H1 (cell line): ENCODE results near the gene MPIG6B. TPM values are rescaled to one million over a fixed set of nuclear protein-coding genes. Genes with fewer than 3 reads are reported as not detected.

ENCODE experiments used
- CTCF ChIA-PET: fragments of 300-600 bp; sonication (Branson Sonifier 250); formaldehyde crosslinking; loops from one replicate; lab custom pipeline; 2021; ENCODE audit not compliant: partially characterized antibody; lab: Charles Lee
- POLR2A ChIA-PET: fragments of 300-600 bp; sonication (Branson Sonifier 250); formaldehyde crosslinking; loops from one replicate; lab custom pipeline; 2021; ENCODE audit warnings: inconsistent platforms; ENCODE audit not compliant: partially characterized antibody; lab: Charles Lee
- DNase-seq, 2 experiments: peaks; one replicate each; pipeline versions ENCODE4 v3.0.0 to v3.0.0-alpha.2; 2010 to 2022; ENCODE audit warnings: low spot score in 2 of 2, low read depth in 1 of 2, mixed read lengths in 1 of 2
- FAIRE-seq: peaks from 2 replicates; lab custom pipeline; 2011; peaks lifted over from hg19 to GRCh38; lab: Jason Lieb, UNC
- H2AFZ ChIP-seq: 2 replicates; pipeline ENCODE4 v1.8.1; 2012; ENCODE audit warnings: low read length, inconsistent platforms
- H2AK5ac ChIP-seq: 2 replicates; pipeline ENCODE4 v1.6.1; 2013; ENCODE audit warnings: low read depth, low read length
- H2BK120ac ChIP-seq: replicated peaks from 2 replicates; pipeline ENCODE3; 2013; ENCODE audit warnings: low read depth, low read length, inconsistent platforms
- H2BK12ac ChIP-seq: 2 replicates; pipeline ENCODE4 v1.6.1; 2013; ENCODE audit warnings: low read depth, low read length
- H2BK15ac ChIP-seq: 2 replicates; pipeline ENCODE4 v1.6.1; 2013; ENCODE audit warnings: low read length
- H2BK20ac ChIP-seq: 2 replicates; pipeline ENCODE4 v1.6.1; 2013; ENCODE audit warnings: low read length
- H2BK5ac ChIP-seq: 2 replicates; pipeline ENCODE4 v1.6.1; 2013; ENCODE audit warnings: low read depth, low read length
- H3K14ac ChIP-seq: 2 replicates; pipeline ENCODE4 v1.6.1; 2013; ENCODE audit warnings: inconsistent platforms; ENCODE audit not compliant: insufficient read length
- H3K18ac ChIP-seq: 2 replicates; pipeline ENCODE4 v1.6.1; 2013; ENCODE audit warnings: low read length; ENCODE audit errors: extremely low read depth
- H3K23ac ChIP-seq: 2 replicates; pipeline ENCODE4 v1.6.1; 2013; ENCODE audit warnings: inconsistent platforms; ENCODE audit not compliant: insufficient read length
- H3K23me2 ChIP-seq: 2 replicates; pipeline ENCODE4 v1.6.1; 2013; ENCODE audit warnings: low read depth, low read length
- H3K27ac ChIP-seq: 2 replicates; pipeline ENCODE4 v1.6.1; 2011; ENCODE audit warnings: low read depth, low read length, inconsistent platforms
- H3K27me3 ChIP-seq, 4 experiments: replicated peaks in 1 of 4; 1 replicate in 1 of 4; 2 replicates in 3 of 4; pipeline versions ENCODE4 v1.6.1 to v1.8.1; 2011 to 2013; ENCODE audit warnings: low read length in 3 of 4, mild to moderate bottlenecking in 3 of 4, inconsistent platforms in 2 of 4, mixed read lengths in 2 of 4, moderate library complexity in 1 of 4; ENCODE audit not compliant: control insufficient read depth in 3 of 4, insufficient read depth in 3 of 4; ENCODE audit errors: extremely low read depth in 1 of 4
- H3K36me3 ChIP-seq, 4 experiments: 2 replicates each; pipeline versions ENCODE4 v1.6.1 to v1.8.1; 2011 to 2013; ENCODE audit warnings: mild to moderate bottlenecking in 4 of 4, low read length in 3 of 4, moderate library complexity in 2 of 4, control low read depth in 1 of 4, inconsistent platforms in 1 of 4; ENCODE audit not compliant: insufficient read depth in 4 of 4, control insufficient read depth in 2 of 4
- H3K4ac ChIP-seq: replicated peaks from 2 replicates; pipeline ENCODE3; 2013; ENCODE audit warnings: low read length, low read depth, mixed read lengths, inconsistent platforms; ENCODE audit not compliant: insufficient read length
- H3K4me1 ChIP-seq, 4 experiments: replicated peaks in 1 of 4; 1 replicate in 1 of 4; 2 replicates in 3 of 4; pipeline versions ENCODE4 v1.6.1 to v1.8.1; 2011 to 2013; ENCODE audit warnings: low read length in 3 of 4, inconsistent platforms in 2 of 4, mixed read lengths in 1 of 4; ENCODE audit not compliant: insufficient read depth in 4 of 4, control insufficient read depth in 3 of 4
- H3K4me2 ChIP-seq, 2 experiments: 2 replicates each; pipeline versions ENCODE4 v1.6.1 to v1.8.1; 2011 to 2013; ENCODE audit warnings: low read depth in 2 of 2, low read length in 2 of 2, control low read depth in 1 of 2, inconsistent platforms in 1 of 2, mild to moderate bottlenecking in 1 of 2; ENCODE audit not compliant: insufficient read depth in 1 of 2
- H3K4me3 ChIP-seq, 4 experiments: fragments of 200-600, 300-600 bp in 1 of 4; sonication (generic), shearing (Covaris generic), sonication (Bioruptor Twin) in 1 of 4; 2 replicates each; pipeline versions ENCODE4 v1.5.1 to v1.8.1; 2011 to 2016; ENCODE audit warnings: low read length in 4 of 4, low read depth in 3 of 4, control low read depth in 2 of 4, inconsistent platforms in 2 of 4, mild to moderate bottlenecking in 2 of 4, mixed read lengths in 1 of 4, moderate library complexity in 1 of 4; ENCODE audit not compliant: insufficient read depth in 2 of 4; ENCODE audit errors: extremely low read depth in 1 of 4
- H3K56ac ChIP-seq: replicated peaks from 2 replicates; pipeline ENCODE3; 2013; ENCODE audit warnings: low read depth, mild to moderate bottlenecking, mixed read lengths, low read length, inconsistent platforms; ENCODE audit not compliant: insufficient read length
- H3K79me1 ChIP-seq: 2 replicates; pipeline ENCODE4 v1.6.1; 2013; ENCODE audit warnings: low read depth, low read length, control low read depth
- H3K79me2 ChIP-seq, 2 experiments: 2 replicates each; pipeline versions ENCODE4 v1.6.1 to v1.8.1; 2012 to 2013; ENCODE audit warnings: low read length in 2 of 2, mild to moderate bottlenecking in 2 of 2, inconsistent platforms in 1 of 2; ENCODE audit not compliant: insufficient read depth in 2 of 2, control insufficient read depth in 1 of 2
- H3K9ac ChIP-seq, 4 experiments: replicated peaks in 1 of 4; 1 replicate in 1 of 4; 2 replicates in 3 of 4; pipeline versions ENCODE4 v1.6.1 to v1.8.1; 2011 to 2013; ENCODE audit warnings: low read depth in 3 of 4, low read length in 3 of 4, control low read depth in 2 of 4, mild to moderate bottlenecking in 2 of 4, moderate library complexity in 2 of 4, inconsistent platforms in 1 of 4; ENCODE audit errors: extremely low read depth in 1 of 4
- H3K9me3 ChIP-seq, 2 experiments: 2 replicates each; pipeline versions ENCODE4 v1.6.1 to v1.8.1; 2012 to 2013; ENCODE audit warnings: mild to moderate bottlenecking in 2 of 2, moderate library complexity in 2 of 2, control low read depth in 1 of 2, inconsistent platforms in 1 of 2, low read depth in 1 of 2, low read length in 1 of 2, mixed read lengths in 1 of 2; ENCODE audit not compliant: insufficient read depth in 2 of 2
- H4K20me1 ChIP-seq, 2 experiments: replicated peaks in 1 of 2; 2 replicates each; pipeline versions ENCODE3 to v1.8.1; 2011 to 2013; ENCODE audit warnings: inconsistent platforms in 2 of 2, low read length in 2 of 2, mild to moderate bottlenecking in 1 of 2; ENCODE audit not compliant: insufficient read depth in 2 of 2, control insufficient read depth in 1 of 2
- H4K5ac ChIP-seq: 2 replicates; pipeline ENCODE4 v1.6.1; 2013; ENCODE audit warnings: low read length, low read depth, mixed read lengths, inconsistent platforms; ENCODE audit not compliant: insufficient read length
- H4K8ac ChIP-seq: 2 replicates; pipeline ENCODE4 v1.8.0; 2013; ENCODE audit warnings: mild to moderate bottlenecking, moderate library complexity, low read length, inconsistent platforms; ENCODE audit not compliant: insufficient read depth; ENCODE audit errors: extremely low read depth
- H4K91ac ChIP-seq: replicated peaks from 2 replicates; pipeline ENCODE3; 2013; ENCODE audit warnings: low read length, mixed read lengths, inconsistent platforms; ENCODE audit not compliant: insufficient read length
- ASH2L ChIP-seq: fragments of 200-600, 300-600 bp; sonication (generic); IDR thresholded peaks from one replicate; pipeline ENCODE4 v1.7.1; 2017; ENCODE audit warnings: low read length
- CTBP2 ChIP-seq: IDR thresholded peaks from 2 replicates; pipeline ENCODE4 v1.7.0; 2011; ENCODE audit warnings: borderline replicate concordance, mild to moderate bottlenecking, moderate library complexity, mixed read lengths, low read length; ENCODE audit not compliant: insufficient read depth, insufficient read length
- EZH2 ChIP-seq: fragments of 200-600 bp; sonication (generic); IDR thresholded peaks from 2 replicates; pipeline ENCODE4 v1.7.1; 2012; ENCODE audit warnings: low read depth, mild to moderate bottlenecking, moderate library complexity, low read length, inconsistent platforms; ENCODE audit not compliant: severe bottlenecking
- GABPA ChIP-seq: IDR thresholded peaks from 2 replicates; pipeline ENCODE4 v1.6.1; 2011; ENCODE audit warnings: mild to moderate bottlenecking, low read length, moderate library complexity, borderline replicate concordance; ENCODE audit not compliant: insufficient read depth
- GTF2F1 ChIP-seq: IDR thresholded peaks from 2 replicates; pipeline ENCODE4 v1.6.1; 2012; ENCODE audit warnings: low read depth, low read length, improper control_type of control experiment, borderline replicate concordance
- HDAC6 ChIP-seq: IDR thresholded peaks from one replicate; pipeline ENCODE4 v1.7.1; 2012; ENCODE audit warnings: low read depth, mild to moderate bottlenecking, inconsistent platforms, low read length, moderate library complexity
- NRF1 ChIP-seq: IDR thresholded peaks from 2 replicates; pipeline ENCODE4 v1.6.1; 2011; ENCODE audit warnings: mild to moderate bottlenecking, low read depth, low read length, improper control_type of control experiment
- POLR2A ChIP-seq, 2 experiments: IDR thresholded peaks; 1 replicate in 1 of 2; 2 replicates in 1 of 2; pipeline ENCODE4 v1.6.1; 2011; ENCODE audit warnings: low read depth in 2 of 2, low read length in 2 of 2, mild to moderate bottlenecking in 2 of 2; ENCODE audit errors: control extremely low read depth in 1 of 2
- RFX5 ChIP-seq: IDR thresholded peaks from 2 replicates; pipeline ENCODE4 v1.6.1; 2011; ENCODE audit warnings: low read depth, low read length, improper control_type of control experiment, borderline replicate concordance
- WGBS, 2 experiments: shearing (Covaris generic) in 1 of 2; methylation state at CpG; one replicate each; pipeline versions ENCODE4 v1.1.6 to v1.1.7; 2013 to 2015; ENCODE audit warnings: low lambda C conversion rate in 2 of 2, mixed read lengths in 2 of 2, inconsistent platforms in 1 of 2, low coverage in 1 of 2, missing lambda C conversion rate in 1 of 2; ENCODE audit not compliant: insufficient replicate concordance in 2 of 2, insufficient coverage in 1 of 2, insufficient read length in 1 of 2; ENCODE audit errors: extremely low coverage in 1 of 2, missing lambda C conversion rate in 1 of 2; 5-methylcytosine and 5-hydroxymethylcytosine counted together
- polyA plus RNA-seq, 7 experiments: library from polyadenylated mRNA; depleted of rRNA in 3 of 7; stranded (reverse) in 5 of 7; unstranded in 2 of 7; fragments of >200 nt in 5 of 7; fragments of 200-250 nt in 2 of 7; gene quantifications; 1 replicate in 5 of 7; 2 replicates in 1 of 7; 4 replicates in 1 of 7; pipeline versions ENCODE4 v1.2.1 to v1.2.3, GENCODE V29; 2011 to 2013; ENCODE audit warnings: missing spikeins in 2 of 7, mixed read lengths in 2 of 7
- total RNA-seq: library from RNA; stranded (reverse); fragmentation: NEBNext Ultra II Directional; extraction: Animal tissue kit (Norgen Biotek cat#: 25700); gene quantifications from 2 replicates; pipeline ENCODE4 v1.2.1, GENCODE V29; 2021
- TF ChIP-seq, protein P1 (sequence below): IDR thresholded peaks from 2 replicates; pipeline ENCODE4 v1.6.1; 2012; ENCODE audit warnings: low read length, inconsistent platforms

Gene MPIG6B
- total and polyA plus RNA-seq, 2 of the 8 experiments (the other 6 are each of a cell fraction or from before 2014, with no cell fraction given): 0.18 TPM; not detected in 1

- Histone ChIP-seq H2AK5ac (no peak overlapping the region), H3K79me1 (no peaks in the 10 kb centered on the region), H3K27ac (no peak overlapping the region), H3K4me1 (peaks cover 0 to 5% (median 4%) of the 10 kb centered on the region in 4 experiments; a peak in 5 of 7 replicates), H2BK15ac (no peak overlapping the region), H3K23ac (no peak overlapping the region), H4K8ac (peak overlapping the region; percentile 14), H2BK12ac (no peak overlapping the region), H3K18ac (no peak overlapping the region), H3K9me3 (no peaks in the 10 kb centered on the region), H3K4me2 (peak overlapping the region in 1 of 2 experiments; percentile 28; a peak in 1 of 4 replicates), H2BK20ac (no peak overlapping the region), H3K4me3 (no peak overlapping the region), H3K23me2 (peaks cover under 1% of the 10 kb centered on the region; the same call in 1 of the 2 replicates), H3K4ac (no peak overlapping the region), H2BK5ac (no peak overlapping the region), H3K9ac (no peak overlapping the region), H3K79me2 (no peaks in the 10 kb centered on the region), H3K14ac (no peak overlapping the region), H4K20me1 (no peaks in the 10 kb centered on the region), H3K56ac (no peak overlapping the region), H2AFZ (no peak overlapping the region), H3K27me3 (no peaks in the 10 kb centered on the region; a peak in 1 of 7 replicates), H4K91ac (no peak overlapping the region), H2BK120ac (no peak overlapping the region), H3K36me3 (peaks cover 3 to 25% (median 17%) of the 10 kb centered on the region in 4 experiments; a peak in 5 of 8 replicates), H4K5ac (no peak overlapping the region)
- no peak for DNase-seq
- FAIRE-seq: no peak
- 91% methylated on average over 14 of the region's 14 CpGs; no CpG with 5 or more reads in 1 of the 2 experiments for WGBS, 2 experiments
- POLR2A ChIA-PET: interaction anchor here (0.8 to 6.6 kb wide), 4 partner anchors 24 to 140 kb away, joined by 3 to 33 read pairs (median 4); partner anchors contain the start of genes BAG6 and HSPA1B
- CTCF ChIA-PET: interaction anchor here (0.8 to 5.8 kb wide), 12 partner anchors 11 to 181 kb away, joined by 3 to 26 read pairs (median 4); partner anchors contain the start of genes CSNK2B, DDAH2, GPANK1 and LSM2
- TF ChIP-seq HDAC6: no peak
- TF ChIP-seq CTBP2: no peak
- TF ChIP-seq ASH2L: no peak
- TF ChIP-seq, protein P1, sequence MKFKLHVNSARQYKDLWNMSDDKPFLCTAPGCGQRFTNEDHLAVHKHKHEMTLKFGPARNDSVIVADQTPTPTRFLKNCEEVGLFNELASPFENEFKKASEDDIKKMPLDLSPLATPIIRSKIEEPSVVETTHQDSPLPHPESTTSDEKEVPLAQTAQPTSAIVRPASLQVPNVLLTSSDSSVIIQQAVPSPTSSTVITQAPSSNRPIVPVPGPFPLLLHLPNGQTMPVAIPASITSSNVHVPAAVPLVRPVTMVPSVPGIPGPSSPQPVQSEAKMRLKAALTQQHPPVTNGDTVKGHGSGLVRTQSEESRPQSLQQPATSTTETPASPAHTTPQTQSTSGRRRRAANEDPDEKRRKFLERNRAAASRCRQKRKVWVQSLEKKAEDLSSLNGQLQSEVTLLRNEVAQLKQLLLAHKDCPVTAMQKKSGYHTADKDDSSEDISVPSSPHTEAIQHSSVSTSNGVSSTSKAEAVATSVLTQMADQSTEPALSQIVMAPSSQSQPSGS: no peak
- TF ChIP-seq NRF1: no peak
- no peak for TF ChIP-seq GABPA
- no peak for TF ChIP-seq EZH2
- no peak for TF ChIP-seq POLR2A (IDR thresholded peaks at IDR 0.05; ENCODE audit: control extremely low read depth in 1 of 2, low read depth in 2 of 2, low read length in 2 of 2)
- TF ChIP-seq RFX5: no peak
- TF ChIP-seq GTF2F1: no peak
Observed at GRCh38 chr6:31687860-31688693, 35.1 kb upstream of the MPIG6B start.
